HCT116 (cell line): ENCODE measurements around the gene TAF3.

Source experiments
- ELF1 ChIP-seq: IDR thresholded peaks from 2 replicates; pipeline ENCODE4 v1.6.1; 2012; ENCODE audit warnings: low read depth, borderline replicate concordance
- EZH2 ChIP-seq: fragments of 200-600 bp; sonication (generic); IDR thresholded peaks from 2 replicates; pipeline ENCODE4 v1.6.1; 2017; ENCODE audit warnings: antibody characterized with exemption, mixed run types

DNA sequence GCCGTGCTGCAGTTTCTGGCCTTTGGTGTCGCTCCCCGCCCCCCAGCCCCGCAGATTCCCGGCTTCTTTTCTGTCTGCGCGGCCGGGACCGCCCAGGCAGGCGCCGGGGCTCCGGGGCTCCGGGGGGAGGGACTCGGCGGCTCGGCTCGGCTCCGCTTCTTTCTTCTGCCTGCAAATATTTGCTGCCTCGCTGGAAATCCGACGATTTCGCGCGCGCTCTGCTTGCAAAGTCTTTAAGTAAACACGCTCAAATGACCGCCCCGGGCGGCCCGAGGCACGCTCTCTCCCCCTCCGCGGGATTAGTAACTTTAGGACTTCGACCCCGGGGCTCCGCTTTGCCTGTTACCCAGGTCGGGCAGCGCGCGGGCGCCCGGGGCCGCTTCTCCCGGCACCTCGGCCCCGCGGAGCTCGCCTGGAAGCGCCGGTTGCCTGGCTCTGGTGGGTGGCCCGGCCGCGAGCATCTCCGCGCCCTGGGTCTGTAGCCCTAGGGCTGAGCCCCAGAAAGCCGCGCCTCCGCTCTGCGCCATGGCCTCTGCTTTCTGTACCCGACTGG, 232.3 kb downstream of the TAF3 start:
- TF ChIP-seq ELF1 (no peak), EZH2 (no peak)
